ENCODE measurements around the gene LCN10.

The LCN10 gene

DNA sequence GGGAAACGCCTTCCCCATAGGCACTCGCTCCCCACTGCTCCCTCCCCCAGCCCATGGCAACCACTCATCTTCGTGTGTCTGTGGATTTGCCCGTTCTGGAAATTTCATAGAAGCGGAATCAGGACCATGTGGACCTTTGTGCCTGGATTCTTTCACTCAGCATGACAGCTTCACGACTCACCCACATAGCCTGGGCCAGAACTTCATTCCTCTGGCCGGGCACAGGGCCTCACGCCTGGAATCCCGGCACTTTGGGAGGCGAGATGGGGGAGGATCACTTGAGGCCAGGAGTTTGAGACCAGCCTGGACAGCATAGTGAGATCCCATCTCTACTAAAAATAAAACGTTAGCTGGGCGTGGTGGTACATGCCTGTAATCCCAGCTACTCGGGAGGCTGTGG lies 42.4 kb downstream of the LCN10 start:
- no peak for DNase-seq (ENCODE audit: low spot score)

DNA sequence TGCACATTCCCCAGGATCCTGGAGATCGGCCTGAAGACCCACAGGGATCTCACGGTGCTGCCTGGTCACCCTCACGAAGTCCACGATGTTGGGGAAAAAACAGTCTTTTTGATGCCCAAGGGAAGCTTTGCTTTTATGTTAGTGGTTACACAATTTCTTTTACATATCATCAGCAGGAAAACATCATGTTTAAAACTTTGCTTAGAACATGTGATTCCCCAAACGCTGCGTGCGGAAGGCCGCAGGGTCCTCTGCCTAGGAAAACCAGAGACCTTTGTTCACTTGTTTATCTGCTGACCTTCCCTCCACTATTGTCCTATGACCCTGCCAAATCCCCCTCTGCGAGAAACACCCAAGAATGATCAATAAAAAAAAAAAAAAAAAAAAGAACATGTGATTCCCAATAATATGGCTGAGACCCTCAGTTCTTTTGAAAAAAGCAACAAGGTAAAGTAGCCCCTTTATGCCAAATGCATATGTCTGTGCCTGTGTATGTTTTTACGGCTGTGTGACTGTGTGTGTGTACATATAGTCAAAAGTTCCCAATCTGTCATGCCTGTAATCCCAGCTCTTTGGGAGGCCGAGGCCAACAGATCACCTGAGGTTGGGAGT lies 44.0 kb downstream of the LCN10 start:
- no peak for DNase-seq (ENCODE audit: low spot score)

DNA sequence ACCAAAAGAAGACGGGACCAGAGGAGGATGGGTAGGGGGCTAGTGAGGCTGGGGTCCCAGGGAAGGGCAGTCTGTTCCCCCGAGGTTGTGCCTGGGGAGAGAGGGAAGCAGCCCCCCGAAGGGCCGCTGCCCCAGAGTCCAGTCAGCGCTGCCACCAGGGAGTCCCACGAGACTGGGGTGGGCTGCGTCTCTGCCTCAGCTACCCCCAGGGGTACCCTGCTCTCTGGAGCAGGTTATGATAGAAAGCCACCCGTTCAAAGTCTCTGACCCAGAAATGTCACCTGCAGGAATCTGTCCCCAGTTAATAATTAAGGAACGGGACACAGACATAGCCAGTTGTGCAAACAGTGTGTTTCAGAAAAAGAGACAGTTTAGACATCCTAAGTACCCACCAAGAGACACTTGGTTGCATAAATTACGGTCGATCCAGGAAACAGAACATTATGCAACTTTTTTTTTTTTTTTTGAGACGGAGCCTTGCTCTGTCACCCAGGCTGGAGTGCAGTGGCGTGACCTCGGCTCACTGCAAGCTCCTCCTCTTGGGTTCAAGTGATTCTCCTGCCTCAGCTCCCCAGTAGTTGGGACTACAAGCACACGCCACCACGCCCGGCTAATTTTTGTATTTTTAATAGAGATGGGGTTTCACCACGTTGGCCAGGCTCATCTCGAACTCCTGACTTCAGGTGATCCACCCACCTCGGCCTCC lies 44.8 kb downstream of the LCN10 start:
- no peak for DNase-seq (ENCODE audit: low spot score)

DNA sequence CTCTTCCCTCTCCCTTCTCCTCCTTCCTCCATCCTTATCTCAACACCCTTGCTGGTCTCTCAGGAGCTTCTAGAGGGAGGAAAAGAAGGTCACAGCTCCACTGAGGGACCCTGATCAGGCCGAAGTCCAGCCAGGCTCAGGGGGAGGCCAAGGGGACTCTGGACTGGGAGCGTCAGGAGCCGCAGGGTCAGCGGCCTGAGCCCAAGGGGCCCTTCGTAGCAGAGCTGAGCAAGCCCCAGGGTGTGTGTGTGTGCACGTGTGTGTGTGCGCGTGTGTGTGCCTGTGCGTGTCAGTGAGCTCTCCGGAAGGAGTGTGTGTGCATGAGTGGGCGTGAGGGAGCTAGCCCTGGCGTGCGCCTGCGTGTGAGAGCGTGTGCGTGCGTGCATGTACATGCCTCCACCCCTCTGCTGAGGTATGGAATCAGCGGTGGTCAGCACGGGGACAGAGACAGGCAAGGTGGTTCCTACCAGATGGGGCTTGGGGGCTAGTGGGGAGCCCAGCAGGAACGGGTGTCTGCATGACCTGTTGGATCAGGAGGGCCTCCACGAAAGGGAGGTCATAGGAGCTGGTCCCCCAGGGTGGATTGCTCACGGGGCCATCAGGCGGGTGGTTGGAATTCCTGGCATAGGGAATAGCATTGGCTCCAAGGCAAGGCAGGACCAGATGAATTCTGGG lies 45.5 kb downstream of the LCN10 start:
- DNase-seq (ENCODE audit: low spot score) = no peak

DNA sequence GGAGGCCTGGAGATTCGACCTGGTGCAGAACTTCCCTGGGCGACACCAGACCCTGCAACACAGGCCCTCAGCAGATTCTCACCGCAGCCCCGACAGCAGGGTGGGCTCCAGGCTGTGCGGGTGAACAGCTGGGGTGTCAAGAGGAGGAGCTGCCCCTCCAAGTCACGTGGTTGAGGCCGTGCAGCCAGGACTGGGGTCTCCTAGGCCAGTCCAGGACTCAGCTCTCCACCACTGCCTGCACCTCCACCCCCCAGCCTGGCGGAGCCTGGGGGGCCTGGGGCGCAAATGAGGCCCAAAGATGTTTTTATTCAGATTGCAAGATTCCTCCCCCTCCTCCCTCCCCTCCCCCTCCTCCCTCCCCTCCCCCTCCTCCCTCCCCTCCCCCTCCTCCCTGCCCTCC lies 46.2 kb downstream of the LCN10 start:
- DNase-seq (ENCODE audit: low spot score) = no peak

DNA sequence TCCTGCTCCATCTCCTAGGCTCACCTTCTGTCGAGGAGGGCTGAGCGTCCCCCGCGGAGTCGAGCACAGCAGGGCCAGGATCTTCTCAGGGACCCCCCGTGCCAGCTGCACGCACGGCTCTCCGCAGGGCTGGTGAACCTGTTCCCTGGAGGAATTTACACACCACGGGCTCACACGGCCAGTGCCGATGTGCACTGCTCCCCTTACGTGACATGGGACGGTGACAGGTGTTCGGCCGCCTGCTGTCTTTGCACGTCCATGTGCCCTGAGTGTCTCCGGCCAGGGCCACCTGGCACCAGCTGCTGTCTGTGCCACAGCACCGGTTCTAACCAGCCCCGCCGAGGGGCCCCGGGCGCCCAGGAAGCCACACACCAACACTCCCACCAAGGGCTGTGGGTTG lies 46.8 kb downstream of the LCN10 start:
- no peak for DNase-seq (ENCODE audit: low spot score)

DNA sequence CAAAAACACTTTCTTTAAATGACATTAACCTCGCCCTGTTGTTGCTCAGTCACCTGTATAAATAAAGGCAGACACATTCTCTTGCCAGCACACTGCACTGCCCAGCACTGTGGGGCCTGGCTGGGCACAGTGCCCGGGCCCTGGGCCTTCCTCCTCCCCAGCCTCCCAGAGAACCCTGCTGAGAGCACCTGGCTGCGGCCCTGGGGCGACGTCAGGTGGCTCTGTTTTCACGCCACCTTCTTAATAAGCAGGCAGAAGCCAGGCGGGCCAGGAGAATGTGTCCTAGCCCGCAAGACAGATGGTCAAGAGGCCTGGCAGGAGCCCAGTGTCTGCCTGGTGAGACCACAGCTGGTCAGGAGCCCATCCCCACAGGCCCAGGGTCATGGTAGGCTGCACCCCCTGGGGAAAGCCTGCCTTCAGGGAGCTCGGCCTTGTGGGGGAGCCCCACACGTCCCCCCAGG lies 47.3 kb downstream of the LCN10 start:
- DNase-seq (ENCODE audit: low spot score) = no peak

DNA sequence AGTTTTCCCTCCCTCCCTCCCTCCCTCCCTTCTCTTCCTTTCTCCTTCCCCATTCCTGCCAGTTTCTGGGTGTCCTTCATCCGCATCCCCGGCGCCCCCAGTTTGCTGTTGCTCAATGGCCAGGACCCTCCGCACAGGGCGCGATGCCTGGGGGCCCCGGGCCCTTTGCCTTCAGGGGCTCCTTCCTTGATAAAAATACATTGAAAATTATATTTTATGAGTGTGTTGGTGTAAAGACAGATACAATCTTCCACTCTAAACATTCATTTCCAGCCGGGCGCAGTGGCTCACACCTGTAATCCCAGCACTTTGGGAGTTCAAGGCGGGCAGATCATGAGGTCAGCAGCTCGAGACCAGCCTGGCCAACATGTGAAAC lies 47.9 kb downstream of the LCN10 start:
- DNase-seq (ENCODE audit: low spot score) = no peak

DNA sequence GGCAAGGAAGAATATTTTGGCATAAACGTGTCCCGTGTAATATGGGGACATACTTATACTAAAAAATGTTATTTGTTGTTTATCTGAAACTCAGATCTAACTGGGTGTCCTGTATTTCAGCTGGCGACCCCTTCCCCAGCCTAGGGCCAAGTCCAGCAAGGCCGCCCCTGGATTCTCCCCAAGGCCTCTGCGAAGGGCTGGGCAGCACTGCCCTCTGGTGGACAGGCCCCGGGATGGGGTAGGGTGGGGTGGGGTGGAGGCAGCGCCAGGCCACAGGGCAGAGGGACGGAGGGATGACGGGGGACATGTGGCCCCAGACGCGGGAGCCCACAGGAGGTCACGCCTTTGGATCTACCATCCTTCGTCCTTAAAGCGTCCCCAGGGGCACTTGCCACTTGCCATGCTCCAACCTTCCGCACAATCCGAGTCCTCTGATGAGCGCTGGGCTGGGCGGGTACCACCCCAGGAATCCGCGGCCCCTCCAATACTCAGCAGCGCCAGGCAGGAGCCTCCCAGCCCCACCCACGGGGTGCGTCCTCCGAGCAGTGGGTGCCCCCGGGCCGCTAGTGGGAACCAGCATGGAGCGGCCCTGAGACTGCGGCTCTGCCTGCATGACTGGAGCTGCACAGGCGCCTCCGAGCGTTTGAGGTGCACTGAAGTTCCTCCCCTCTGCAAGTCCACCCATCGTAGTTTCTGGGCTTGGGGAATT lies 48.4 kb downstream of the LCN10 start:
- peak; percentile 58 for DNase-seq (ENCODE audit: low spot score)

DNA sequence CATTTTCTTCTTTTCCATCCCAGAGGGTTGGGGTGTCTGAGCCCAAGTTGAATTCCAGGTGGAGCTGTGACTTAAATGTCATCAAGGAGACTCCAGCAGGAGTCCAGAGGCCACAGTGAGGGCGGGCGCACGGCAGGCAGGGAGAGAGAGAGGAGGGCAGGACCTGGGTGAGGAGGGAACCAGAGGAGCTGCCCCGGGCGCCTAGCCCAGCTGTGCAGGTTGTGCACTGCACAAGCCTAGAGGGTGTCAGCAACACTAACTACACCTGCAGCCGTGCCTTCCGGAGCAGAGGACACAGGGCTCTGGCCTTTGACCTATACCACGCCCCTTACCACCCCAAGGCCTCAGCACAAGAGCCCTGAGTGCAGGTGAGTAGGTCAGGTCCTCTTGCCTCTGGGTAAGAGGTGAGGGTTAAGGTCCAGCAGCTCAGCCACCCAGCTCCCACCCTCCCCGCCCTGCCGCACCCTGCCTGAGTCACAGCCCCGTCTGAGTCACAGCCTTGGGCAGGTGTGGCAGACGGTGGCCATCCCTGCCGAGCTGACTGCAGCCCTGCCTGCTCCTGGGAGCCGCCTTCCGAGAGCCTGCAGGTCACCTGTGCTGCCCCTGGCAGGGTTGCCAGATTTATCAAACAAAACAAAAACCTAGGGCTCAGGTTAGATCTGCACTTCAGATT lies 49.1 kb downstream of the LCN10 start:
- DNase-seq (ENCODE audit: low spot score) = no peak

DNA sequence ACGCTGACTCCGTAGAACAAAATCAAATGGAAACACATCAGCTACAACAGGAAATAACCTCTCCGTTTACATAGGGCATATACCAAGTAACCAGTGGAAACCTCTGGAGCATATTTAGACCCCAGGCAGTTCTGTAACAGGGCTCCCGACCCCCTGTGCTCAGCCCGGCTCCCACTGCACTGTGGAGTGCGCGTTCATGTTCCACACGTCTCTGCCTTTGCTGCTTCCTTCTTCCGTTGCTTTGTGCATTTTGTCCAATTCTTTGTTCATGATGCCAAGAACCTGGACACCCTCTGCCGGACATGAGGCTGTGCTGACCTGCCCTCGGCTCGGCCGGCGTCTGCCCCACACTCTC lies 49.6 kb downstream of the LCN10 start:
- no peak for DNase-seq (ENCODE audit: low spot score)

DNA sequence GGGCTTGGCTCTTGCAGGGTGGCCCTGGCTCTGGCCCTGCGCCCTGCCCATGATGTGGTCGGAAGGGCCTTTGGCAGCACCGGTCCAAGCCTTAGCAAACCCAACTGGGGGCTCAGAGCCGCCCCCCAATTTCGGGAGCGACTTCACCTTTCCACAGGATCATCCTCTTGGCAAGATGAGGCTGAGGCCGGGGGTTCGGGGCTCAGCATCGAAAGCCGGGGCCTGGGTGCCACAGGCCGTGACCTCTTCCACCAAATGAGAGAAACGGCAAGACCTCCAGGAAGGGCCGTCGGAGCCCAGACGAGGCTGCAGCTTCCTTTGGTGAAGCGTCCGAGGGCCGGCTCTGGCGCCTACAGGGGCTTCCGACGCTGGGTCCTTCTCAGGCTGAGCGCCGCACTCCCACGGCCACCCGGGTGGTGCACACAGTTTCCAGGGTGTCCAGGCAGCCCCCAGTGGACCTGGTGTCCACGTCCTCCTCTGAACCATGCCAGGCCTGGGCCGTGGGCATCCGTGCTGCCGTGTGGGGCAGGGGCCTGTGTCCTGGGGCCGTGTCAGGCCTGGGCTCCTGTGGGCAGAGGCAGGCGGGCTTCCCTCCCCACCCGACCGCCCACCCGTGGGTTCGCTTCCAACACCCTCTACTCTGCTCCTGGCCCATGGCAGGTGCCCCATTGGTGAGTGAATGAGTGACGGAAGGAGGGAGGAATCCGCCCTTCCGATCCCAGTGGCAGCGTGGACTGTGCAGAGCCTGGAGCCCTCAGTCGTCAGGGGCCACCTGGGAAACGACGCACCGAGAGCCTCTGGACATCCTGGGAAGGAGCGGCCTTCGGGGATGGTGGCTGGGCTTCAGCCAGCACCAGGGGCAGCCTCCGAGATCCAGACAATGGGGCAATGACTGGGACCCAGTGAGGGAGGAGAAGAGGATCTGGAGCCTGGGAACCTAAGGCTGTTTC lies 50.3 kb downstream of the LCN10 start:
- no peak for DNase-seq (ENCODE audit: low spot score)

DNA sequence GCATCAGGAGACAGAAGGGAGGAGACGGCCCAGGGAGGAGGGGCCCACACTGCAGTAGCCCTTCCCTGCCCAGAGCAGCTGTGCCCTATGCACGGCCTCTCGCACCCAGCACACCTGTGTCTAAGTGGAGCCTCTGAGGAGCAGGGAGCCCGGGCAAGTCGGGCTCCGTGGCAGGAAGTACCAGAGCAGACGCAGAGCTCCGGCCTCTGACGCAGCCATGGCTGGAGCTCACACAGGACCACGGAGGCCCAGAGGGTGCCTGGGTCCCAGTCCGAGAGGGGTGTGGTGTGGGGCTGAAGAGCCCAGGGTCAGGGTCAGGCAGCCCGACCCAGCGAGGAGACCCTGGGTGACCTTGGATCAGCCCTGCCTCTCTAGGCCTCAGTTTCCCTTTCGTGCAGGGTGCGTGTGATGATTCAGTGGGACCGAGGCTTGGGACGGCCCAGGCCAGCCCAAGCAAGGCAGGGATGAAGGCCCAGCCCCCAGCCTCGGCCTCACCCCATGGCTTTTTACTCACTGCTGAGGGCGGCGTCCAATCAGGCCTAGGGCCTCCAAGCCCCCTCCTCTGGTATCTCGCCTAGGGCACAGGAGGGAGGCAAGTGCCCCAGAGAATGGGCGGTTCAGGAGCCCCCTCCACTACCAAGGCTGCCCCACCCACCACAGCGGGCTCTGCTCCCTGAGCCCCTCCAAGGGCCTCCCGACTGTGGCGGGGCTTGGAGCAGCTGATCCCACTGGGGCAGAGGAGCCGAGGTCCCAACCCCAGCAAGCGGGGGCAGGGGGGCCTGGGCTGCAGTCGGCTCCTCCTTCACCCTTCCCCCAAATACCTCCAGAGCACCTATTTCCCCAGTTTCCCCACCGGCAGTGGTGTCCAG lies 51.2 kb downstream of the LCN10 start:
- DNase-seq (ENCODE audit: low spot score) = no peak

DNA sequence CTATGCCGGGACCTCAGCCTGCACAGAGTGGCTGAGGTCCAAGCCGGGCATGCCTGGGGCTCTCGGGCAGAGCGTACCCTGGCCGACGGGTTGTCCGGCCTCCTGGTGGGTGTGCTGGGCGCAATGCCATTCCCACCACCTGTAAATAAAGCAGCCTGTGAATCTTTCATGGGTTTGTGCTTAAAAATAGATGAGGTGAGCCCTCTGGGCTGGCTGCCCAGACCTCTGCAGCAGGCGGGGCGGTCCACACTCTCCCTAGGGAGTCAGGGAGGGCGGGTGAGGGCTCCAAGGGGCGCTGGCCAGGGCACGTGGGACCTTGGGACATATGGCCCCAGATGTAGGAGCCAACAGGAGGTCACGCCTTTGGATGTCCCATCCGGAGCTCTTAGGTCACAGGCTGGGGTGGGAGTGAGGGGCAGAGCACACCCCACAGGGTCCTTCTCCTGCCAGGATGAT lies 51.9 kb downstream of the LCN10 start:
- no peak for DNase-seq (ENCODE audit: low spot score)

DNA sequence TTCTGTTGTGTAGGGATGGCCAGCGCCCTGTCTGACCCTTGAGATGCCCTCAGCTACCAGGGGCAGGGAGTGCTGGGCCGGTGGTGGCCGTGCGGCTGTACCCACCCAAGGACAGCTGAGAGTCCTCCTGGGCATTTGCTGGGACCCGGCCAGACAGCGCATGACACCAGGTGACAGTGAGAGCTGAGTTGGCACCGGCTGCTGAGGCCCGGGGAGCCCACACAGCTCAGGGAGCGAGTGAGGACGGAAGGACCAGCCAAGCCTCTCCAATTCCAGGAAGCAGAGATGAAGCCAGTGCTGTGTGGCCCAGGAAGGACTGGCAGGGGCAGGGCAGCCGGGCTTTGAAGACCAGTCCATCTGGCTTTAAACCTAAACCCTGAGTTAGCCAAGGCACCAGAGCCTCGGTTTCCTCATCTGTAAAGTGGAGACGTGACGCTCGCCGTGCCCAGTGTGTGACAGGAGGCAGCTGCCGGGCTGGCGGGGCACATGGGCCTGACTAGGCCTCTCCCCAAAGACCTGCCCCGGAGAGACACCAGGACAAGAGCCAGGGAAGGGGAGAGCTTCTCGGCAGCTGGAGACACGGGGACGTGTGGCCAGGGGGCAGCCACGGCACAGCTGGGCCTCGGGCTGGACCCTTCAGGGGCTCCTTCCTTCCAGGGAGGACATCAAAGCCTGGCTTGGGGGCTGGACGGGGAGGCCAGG lies 52.5 kb downstream of the LCN10 start:
- no peak for DNase-seq (ENCODE audit: low spot score)

DNA sequence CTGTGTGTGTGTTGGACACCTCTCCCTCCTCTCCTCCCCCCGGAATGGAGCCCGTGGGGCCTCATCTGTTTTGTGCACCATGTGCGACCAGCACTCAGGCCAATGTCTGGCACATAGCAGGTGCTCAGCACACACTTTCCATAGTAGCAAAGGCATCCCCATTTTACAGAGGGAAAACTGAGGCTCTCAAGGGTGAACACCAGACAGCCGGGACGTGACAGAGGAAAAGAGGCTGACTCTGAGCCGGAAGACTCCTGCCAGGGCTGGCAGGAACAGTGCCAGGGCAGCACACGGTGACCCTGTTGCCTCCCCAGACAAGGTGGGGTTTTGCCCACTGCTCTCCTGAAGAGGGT lies 53.7 kb downstream of the LCN10 start:
- DNase-seq (ENCODE audit: low spot score) = no peak

DNA sequence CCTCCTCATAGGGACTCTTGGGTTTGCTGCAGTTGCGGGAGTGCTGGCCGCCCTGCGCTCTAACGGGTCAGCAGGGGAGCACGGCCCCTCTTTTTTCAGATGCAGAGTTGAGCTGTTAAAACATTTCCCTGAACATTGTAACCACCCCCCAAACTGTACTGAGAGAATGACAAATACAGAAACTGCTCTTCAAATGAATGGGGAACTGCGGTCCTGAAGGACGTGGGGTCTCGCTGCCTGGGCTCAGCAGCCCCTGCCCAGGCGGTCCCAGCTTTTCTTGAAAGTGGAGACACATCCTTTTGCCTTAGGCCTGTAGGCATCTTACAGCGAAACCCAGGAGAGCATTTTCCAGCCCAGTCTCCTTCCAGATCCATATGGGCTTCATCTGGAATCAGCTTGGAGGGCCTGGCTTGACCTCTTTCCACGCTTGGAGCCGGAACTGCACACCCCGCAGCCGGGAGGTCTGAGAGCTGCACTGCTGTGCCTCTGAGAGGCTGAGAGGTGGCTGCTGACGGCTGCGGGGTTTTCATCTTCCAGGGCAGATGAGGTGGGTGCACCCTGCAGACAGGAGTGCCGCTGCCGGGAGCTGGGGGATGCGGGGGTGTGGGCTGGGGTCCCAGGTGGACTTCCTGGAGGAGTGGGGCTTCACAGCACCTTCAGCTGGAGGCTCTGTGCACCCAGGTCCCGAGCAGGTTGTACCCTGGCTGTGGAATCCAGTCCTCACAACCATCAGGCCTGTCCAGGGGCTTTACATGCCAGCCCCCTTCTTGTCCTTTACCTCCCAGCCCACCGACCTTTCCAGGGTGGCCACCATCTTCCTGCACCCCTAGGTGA lies 54.2 kb downstream of the LCN10 start:
- no peak for DNase-seq (ENCODE audit: low spot score)

All from COLO829 (cell line).